ENCODE measurements around the gene ITFG1.

ITFG1 gene

GRCh38 chr16:47460711-47461597 is at the start of gene ITFG1, which contains the start of gene PHKB:
TSS of gene ITFG1 (minus strand) at chr16:47461063. CDS start at chr16:47461045, 18 bp downstream.
TSS of gene PHKB (plus strand) at chr16:47461331. CDS start at chr16:47461351, 20 bp downstream.
- DNase-seq, result peak; percentile 79

- no peak for DNase-seq
These were observed 46.8 kb upstream of the ITFG1 start for GRCh38 chr16:47507701-47508100.

GRCh38 chr16:47506800-47507199 is 45.9 kb upstream of the ITFG1 start:
- no peak for DNase-seq

GRCh38 chr16:47504599-47504998 is 43.7 kb upstream of the ITFG1 start:
- no peak for DNase-seq

GRCh38 chr16:47503936-47504335 is 43.1 kb upstream of the ITFG1 start:
- no peak for DNase-seq

GRCh38 chr16:47499700-47500264 is 38.9 kb upstream of the ITFG1 start:
- no peak for DNase-seq

GRCh38 chr16:47499080-47499699 is 38.3 kb upstream of the ITFG1 start:
- DNase-seq, result no peak

- no peak for DNase-seq
These were observed 32.8 kb upstream of the ITFG1 start for GRCh38 chr16:47493381-47494337.

- DNase-seq, result no peak
These were observed 31.8 kb upstream of the ITFG1 start for GRCh38 chr16:47492428-47493377.

GRCh38 chr16:47492036-47492427 is 31.2 kb upstream of the ITFG1 start:
- no peak for DNase-seq

GRCh38 chr16:47490471-47490870 is 29.6 kb upstream of the ITFG1 start:
- DNase-seq, result no peak

GRCh38 chr16:47488051-47488450 is 27.2 kb upstream of the ITFG1 start:
- no peak for DNase-seq

GRCh38 chr16:47486856-47487255 is 26.0 kb upstream of the ITFG1 start:
- DNase-seq, result no peak

GRCh38 chr16:47483616-47484015 is 22.8 kb upstream of the ITFG1 start:
- DNase-seq, result no peak

GRCh38 chr16:47481698-47482374 is 21.0 kb upstream of the ITFG1 start:
- no peak for DNase-seq

GRCh38 chr16:47480410-47480809 is 19.5 kb upstream of the ITFG1 start:
- no peak for DNase-seq

GRCh38 chr16:47477679-47478078 is 16.8 kb upstream of the ITFG1 start:
- DNase-seq, result no peak

- no peak for DNase-seq
These were observed 15.9 kb upstream of the ITFG1 start for GRCh38 chr16:47476654-47477345.

GRCh38 chr16:47475786-47476185 is 14.9 kb upstream of the ITFG1 start:
- no peak for DNase-seq

GRCh38 chr16:47473792-47474191 is 12.9 kb upstream of the ITFG1 start:
- DNase-seq, result no peak

All from NCI-H345 (cell line).